HPDE6-E6E7 (cell line): ENCODE data around the gene KCNG2.

Experiments
- DNase-seq: peaks from one replicate; pipeline ENCODE4 v3.0.0; 2011; ENCODE audit warnings: missing footprints; ENCODE audit errors: extremely low spot score

KCNG2 gene

GRCh38 chr18:79906706-79907105 lies 109.0 kb downstream of the KCNG2 start:
- DNase-seq, result no peak

- DNase-seq, result no peak
These were observed 113.0 kb downstream of the KCNG2 start for GRCh38 chr18:79910563-79911343.

GRCh38 chr18:79911344-79912270 lies 113.9 kb downstream of the KCNG2 start:
- no peak for DNase-seq

- no peak for DNase-seq
These were observed 114.8 kb downstream of the KCNG2 start for GRCh38 chr18:79912409-79912991.

- DNase-seq, result no peak
These were observed 115.5 kb downstream of the KCNG2 start for GRCh38 chr18:79912994-79913831.

- DNase-seq, result no peak
These were observed 116.9 kb downstream of the KCNG2 start for GRCh38 chr18:79914614-79915160.

- no peak for DNase-seq
These were observed 117.7 kb downstream of the KCNG2 start for GRCh38 chr18:79915161-79916127.

GRCh38 chr18:79916128-79916494 lies 118.4 kb downstream of the KCNG2 start:
- no peak for DNase-seq

GRCh38 chr18:79916546-79917168 lies 118.9 kb downstream of the KCNG2 start:
- no peak for DNase-seq

GRCh38 chr18:79917169-79917852 lies 119.6 kb downstream of the KCNG2 start:
- no peak for DNase-seq

GRCh38 chr18:79917853-79918614 lies 120.3 kb downstream of the KCNG2 start:
- no peak for DNase-seq

- no peak for DNase-seq
These were observed 120.9 kb downstream of the KCNG2 start for GRCh38 chr18:79918615-79919011.

GRCh38 chr18:79919089-79919488 lies 121.4 kb downstream of the KCNG2 start:
- no peak for DNase-seq

- no peak for DNase-seq
These were observed 124.5 kb downstream of the KCNG2 start for GRCh38 chr18:79921984-79922965.

- DNase-seq, result no peak
These were observed 125.3 kb downstream of the KCNG2 start for GRCh38 chr18:79922971-79923411.

GRCh38 chr18:79923896-79924585 lies 126.3 kb downstream of the KCNG2 start:
- no peak for DNase-seq
